A673 (cell line): ENCODE data around the gene HPCAL4. TPM values are rescaled to one million over a fixed set of nuclear protein-coding genes. Genes with fewer than 3 reads are reported as not detected.

ENCODE experiments used
- BruUV-seq: library from RNA; stranded (reverse); fragments of 400-500 nt; replicated peaks from 2 replicates; lab custom pipeline; 2021; lab: Mats Ljungman, UMichigan
- CTCF ChIA-PET: fragments of 300-600 bp; sonication (Branson Sonifier 250); formaldehyde crosslinking; loops from one replicate; lab custom pipeline; 2022; ENCODE audit warnings: antibody characterized with exemption; lab: Charles Lee
- POLR2A ChIA-PET: fragments of 300-600 bp; sonication (Branson Sonifier 250); formaldehyde crosslinking; loops from one replicate; lab custom pipeline; 2022; ENCODE audit warnings: antibody characterized with exemption; ENCODE audit not compliant: low non-redundant PET; lab: Charles Lee
- DNase-seq: peaks from one replicate; pipeline ENCODE4 v3.0.0-alpha.2; 2015; ENCODE audit warnings: low spot score
- H3K27ac ChIP-seq: fragments of 200-600 bp; sonication (generic); 2 replicates; pipeline ENCODE4 v1.5.1; 2016; ENCODE audit warnings: mixed run types, low read depth, mild to moderate bottlenecking, mixed read lengths, antibody characterized with exemption, low read length; ENCODE audit not compliant: poor library complexity, severe bottlenecking
- H3K27me3 ChIP-seq: fragments of 200-600 bp; sonication (generic); replicated peaks from 2 replicates; pipeline ENCODE4 v1.6.1; 2017; ENCODE audit warnings: mixed run types, low read depth, mild to moderate bottlenecking, mixed read lengths, antibody characterized with exemption, low read length; ENCODE audit not compliant: insufficient read depth, poor library complexity
- H3K36me3 ChIP-seq: fragments of 200-600 bp; sonication (generic); 2 replicates; pipeline ENCODE4 v1.6.1; 2016; ENCODE audit warnings: mixed run types, mild to moderate bottlenecking, mixed read lengths, antibody characterized with exemption, low read length; ENCODE audit not compliant: insufficient read depth, poor library complexity, severe bottlenecking
- H3K4me1 ChIP-seq: fragments of 200-600 bp; sonication (generic); 2 replicates; pipeline ENCODE4 v1.6.1; 2017; ENCODE audit warnings: mixed run types, mild to moderate bottlenecking, mixed read lengths, antibody characterized with exemption, low read length; ENCODE audit not compliant: insufficient read depth, poor library complexity, severe bottlenecking
- H3K4me3 ChIP-seq: fragments of 200-600 bp; sonication (generic); 2 replicates; pipeline ENCODE4 v1.5.1; 2016; ENCODE audit warnings: low read depth, mixed run types, mild to moderate bottlenecking, mixed read lengths, low read length; ENCODE audit not compliant: poor library complexity, severe bottlenecking
- H3K9me3 ChIP-seq: fragments of 200-600 bp; sonication (generic); 2 replicates; pipeline ENCODE4 v1.6.1; 2016; ENCODE audit warnings: mixed run types, low read depth, mild to moderate bottlenecking, mixed read lengths, antibody characterized with exemption, low read length; ENCODE audit not compliant: poor library complexity, severe bottlenecking
- CTCF ChIP-seq: fragments of 300-800, 200-600 bp; sonication (generic); conservative IDR thresholded peaks from 2 replicates; pipeline ENCODE4 v1.5.1; 2017; ENCODE audit warnings: low read depth, mild to moderate bottlenecking, antibody characterized with exemption, low read length, moderate library complexity, mixed read lengths
- EZH2 ChIP-seq: fragments of 200-600 bp; sonication (generic); IDR thresholded peaks from 2 replicates; pipeline ENCODE4 v1.6.1; 2017; ENCODE audit warnings: borderline replicate concordance, low read depth, mild to moderate bottlenecking, mixed read lengths, antibody characterized with exemption, low read length; ENCODE audit not compliant: poor library complexity, severe bottlenecking
- intact Hi-C: fragments of 100-400 bp; cut with micrococcal nuclease; formaldehyde crosslinking; loops from one replicate; pipeline ENCODE4 v1.10.0; 2022; ENCODE audit not compliant: unreplicated experiment
- total RNA-seq: library from RNA; stranded (reverse); gene quantifications from 2 replicates; pipeline ENCODE4 v1.2.3, GENCODE V29; 2021

The HPCAL4 gene
- total RNA-seq, 1 experiment from 2014 or later = not detected

DNA sequence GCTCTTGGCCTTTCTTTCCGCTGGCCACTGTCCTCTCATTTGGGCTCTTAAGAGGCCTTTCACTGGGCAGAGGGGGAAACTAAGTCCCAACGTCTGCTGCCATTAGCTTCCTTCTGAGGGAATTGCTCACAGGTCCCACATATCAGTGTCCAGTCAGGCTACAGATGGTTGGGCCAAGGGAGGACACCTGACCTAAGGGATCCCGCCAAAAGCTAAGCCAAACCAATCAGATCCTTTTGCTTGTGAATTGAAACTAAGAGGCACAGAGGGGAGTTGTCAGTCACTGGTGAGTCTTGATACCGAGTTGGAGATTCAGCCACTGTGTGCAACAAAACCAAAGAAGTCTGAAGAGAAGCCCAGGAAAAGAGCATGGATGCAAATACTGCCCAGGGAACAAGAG is 13.6 kb downstream of the HPCAL4 start:
- H3K4me1 ChIP-seq = no peaks in the 10 kb centered on the region
- H3K9me3 ChIP-seq = no peaks in the 10 kb centered on the region
- BruUV-seq = no TSS peak
- intact Hi-C loops = no loop called here
- peaks cover 42% of the 10 kb centered on the region for H3K27me3 ChIP-seq
- CTCF ChIA-PET = no interaction called here
- no peaks in the 10 kb centered on the region for H3K36me3 ChIP-seq
- H3K4me3 ChIP-seq = no peak overlapping the region
- POLR2A ChIA-PET = no interaction called here
- H3K27ac ChIP-seq = no peak overlapping the region
- no peak for DNase-seq
- TF ChIP-seq CTCF (no peak), EZH2 (no peak)

- TF ChIP-seq CTCF = no peak
- TF ChIP-seq EZH2 = no peak
- CTCF ChIA-PET = no interaction called here
- POLR2A ChIA-PET = no interaction called here
Observed at GRCh38 chr1:39676948-39677548, 14.2 kb downstream of the HPCAL4 start.

DNA sequence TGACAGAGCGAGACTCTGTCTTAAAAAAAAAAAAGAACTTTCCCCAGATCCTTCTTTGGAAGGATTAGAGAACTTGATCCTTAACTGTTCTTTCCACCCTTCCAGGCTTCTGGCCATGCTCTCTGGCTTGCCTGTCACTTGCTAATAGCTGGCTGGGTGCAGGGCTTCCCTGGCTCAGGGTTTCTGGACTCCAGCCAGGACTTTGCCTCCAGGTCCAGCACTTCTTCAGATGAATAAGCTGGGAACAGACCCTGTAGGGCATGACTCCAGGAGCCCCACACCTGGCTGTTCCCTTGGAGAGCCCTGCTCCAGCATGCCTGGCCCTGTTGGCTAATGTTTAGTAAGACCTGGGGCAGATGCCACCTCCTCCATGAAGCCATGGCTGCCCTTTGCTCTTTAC is 16.0 kb downstream of the HPCAL4 start:
- BruUV-seq = no TSS peak
- intact Hi-C loops = no loop called here
- peaks cover 42% of the 10 kb centered on the region for H3K27me3 ChIP-seq
- H3K4me3 ChIP-seq = no peak overlapping the region
- H3K27ac ChIP-seq = no peak overlapping the region
- H3K36me3 ChIP-seq = no peaks in the 10 kb centered on the region
- TF ChIP-seq EZH2 (no peak), CTCF (no peak)
- no peaks in the 10 kb centered on the region for H3K4me1 ChIP-seq
- no peaks in the 10 kb centered on the region for H3K9me3 ChIP-seq
- CTCF ChIA-PET = no interaction called here
- POLR2A ChIA-PET = no interaction called here
- DNase-seq = no peak

More at GRCh38 chr1:39676948-39677548, 14.2 kb downstream of the HPCAL4 start:
- Histone ChIP-seq H3K4me1 (no peaks in the 10 kb centered on the region), H3K27me3 (peaks cover 42% of the 10 kb centered on the region), H3K36me3 (no peaks in the 10 kb centered on the region), H3K4me3 (no peak overlapping the region), H3K9me3 (no peaks in the 10 kb centered on the region), H3K27ac (no peak overlapping the region)
- intact Hi-C loops = no loop called here
- DNase-seq = no peak
- BruUV-seq = no TSS peak
